Left lung (tissue), 10 donors: Measurements from ENCODE around the gene MAP3K5. TPM values are rescaled to one million over a fixed set of nuclear protein-coding genes. Genes with fewer than 3 reads are reported as not detected.
A peak's percentile ranks its signal among the peaks of the same experiment; 100 is the strongest.

ENCODE experiments used
- ATAC-seq: fragments of 200-7000 bp; cut with Tn5 transposase; one replicate; pipeline ENCODE4 v1.9.1; 2020; ENCODE audit warnings: moderate library complexity
- DNase-seq, 4 donors: peaks; one replicate each; pipeline ENCODE4 v3.0.0-alpha.2; 2013 to 2020
- H3K27ac ChIP-seq, 2 donors: fragments of 200-600 bp; sonication (generic) in 1 of 2; one replicate each; pipeline versions ENCODE4 v1.5.0 to v1.8.0; 2020 to 2021
- H3K27me3 ChIP-seq, 2 donors: fragments of 200-600 bp; sonication (generic) in 1 of 2; one replicate each; pipeline versions ENCODE4 v1.5.0 to v1.8.0; 2020 to 2021
- H3K36me3 ChIP-seq, 2 donors: fragments of 200-600 bp; sonication (generic) in 1 of 2; one replicate each; pipeline versions ENCODE4 v1.5.0 to v1.8.0; 2020 to 2021
- H3K4me1 ChIP-seq, 2 donors: fragments of 200-600 bp; one replicate each; pipeline ENCODE4 v1.8.0; 2021
- H3K4me3 ChIP-seq, 2 donors: fragments of 200-600 bp; sonication (generic) in 1 of 2; one replicate each; pipeline versions ENCODE4 v1.5.0 to v1.8.0; 2020 to 2021; ENCODE audit warnings: mild to moderate bottlenecking in 1 of 2
- H3K9me3 ChIP-seq, 2 donors: fragments of 200-600 bp; sonication (generic) in 1 of 2; one replicate each; pipeline versions ENCODE4 v1.5.0 to v1.8.0; 2020 to 2021
- intact Hi-C, 2 donors: fragments of 100-400 bp; cut with DNase I; formaldehyde crosslinking; loops; one replicate each; pipeline versions ENCODE4 v1.11.2 to v1.14.2; 2022
- polyA plus RNA-seq, 6 donors: library from polyadenylated mRNA; unstranded; fragments of 120-200 nt; gene quantifications; one replicate each; pipeline ENCODE4 v1.2.1, GENCODE V29; 2013; ENCODE audit not compliant: insufficient read length in 6 of 6
- total RNA-seq, 2 donors: library from RNA; stranded (reverse); fragmentation: NEBNext Ultra II Directional; extraction: Animal tissue kit (Norgen Biotek cat#: 25700); gene quantifications; one replicate each; pipeline ENCODE4 v1.2.1, GENCODE V29; 2021
- TF ChIP-seq, protein P1 (sequence below), 2 donors: fragments of 200-600 bp; sonication (generic) in 1 of 2; IDR thresholded peaks; one replicate each; pipeline versions ENCODE4 v1.5.0 to v1.8.0; 2021; ENCODE audit warnings: antibody characterized with exemption in 2 of 2
- donor health status: DM: no; HTN: yes; CAD: no.
- donor health status: DM: no; HTN: no; CAD: no.

The MAP3K5 gene
- total and polyA plus RNA-seq, 8 donors, result 6.3 to 27.7 (median 7.2) TPM

DNA sequence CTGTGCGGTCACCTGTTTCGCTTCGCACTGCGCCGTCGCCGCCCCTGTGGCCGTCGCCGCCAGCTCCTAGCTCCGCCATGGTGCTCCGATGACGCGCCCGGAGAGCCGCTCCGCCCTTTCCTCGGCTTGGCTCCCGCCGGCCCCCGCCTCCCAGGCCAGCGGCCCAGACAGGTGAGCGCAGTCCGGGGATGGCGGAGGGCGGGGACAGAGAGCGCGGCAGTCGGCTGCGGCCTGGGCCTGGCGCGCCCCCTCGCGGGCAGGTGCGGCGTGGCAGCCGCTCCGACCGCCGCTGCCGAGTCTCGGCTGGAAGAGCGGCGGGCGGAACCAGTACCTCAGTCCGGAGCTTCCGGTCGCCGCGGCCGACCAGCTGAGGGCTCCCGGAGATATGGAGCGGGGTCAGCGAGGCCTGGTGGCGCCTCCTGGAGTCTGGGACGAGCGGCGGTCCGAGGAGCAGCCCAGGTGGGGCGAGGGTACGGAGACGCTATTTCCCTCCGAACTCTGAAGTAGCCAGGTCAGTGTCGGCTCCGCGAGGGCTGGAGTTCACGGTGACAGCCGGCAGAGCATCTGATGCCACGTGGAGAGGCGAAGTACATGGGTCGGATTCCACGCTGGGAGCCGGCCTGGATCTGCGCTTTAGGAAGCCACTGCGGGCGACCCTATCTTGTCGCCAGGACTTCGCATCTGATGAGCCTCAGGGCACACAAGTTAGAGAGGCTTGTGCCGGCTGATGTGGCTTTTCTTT, 241.8 kb downstream of the MAP3K5 start, which contains the start of gene MAP7:
Gene MAP7 (minus strand): TSS at position 93 of the 742 bp plus-strand sequence. CDS start 14 bp downstream, at position 79.
- H3K27me3 ChIP-seq, result peaks cover 8 to 35% of the 10 kb centered on the region in 2 donors
- peaks cover 0 to 7% of the 10 kb centered on the region in 2 donors for H3K36me3 ChIP-seq
- TF ChIP-seq, protein P1, sequence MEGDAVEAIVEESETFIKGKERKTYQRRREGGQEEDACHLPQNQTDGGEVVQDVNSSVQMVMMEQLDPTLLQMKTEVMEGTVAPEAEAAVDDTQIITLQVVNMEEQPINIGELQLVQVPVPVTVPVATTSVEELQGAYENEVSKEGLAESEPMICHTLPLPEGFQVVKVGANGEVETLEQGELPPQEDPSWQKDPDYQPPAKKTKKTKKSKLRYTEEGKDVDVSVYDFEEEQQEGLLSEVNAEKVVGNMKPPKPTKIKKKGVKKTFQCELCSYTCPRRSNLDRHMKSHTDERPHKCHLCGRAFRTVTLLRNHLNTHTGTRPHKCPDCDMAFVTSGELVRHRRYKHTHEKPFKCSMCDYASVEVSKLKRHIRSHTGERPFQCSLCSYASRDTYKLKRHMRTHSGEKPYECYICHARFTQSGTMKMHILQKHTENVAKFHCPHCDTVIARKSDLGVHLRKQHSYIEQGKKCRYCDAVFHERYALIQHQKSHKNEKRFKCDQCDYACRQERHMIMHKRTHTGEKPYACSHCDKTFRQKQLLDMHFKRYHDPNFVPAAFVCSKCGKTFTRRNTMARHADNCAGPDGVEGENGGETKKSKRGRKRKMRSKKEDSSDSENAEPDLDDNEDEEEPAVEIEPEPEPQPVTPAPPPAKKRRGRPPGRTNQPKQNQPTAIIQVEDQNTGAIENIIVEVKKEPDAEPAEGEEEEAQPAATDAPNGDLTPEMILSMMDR (IDR thresholded peaks at IDR 0.05), result peak; percentile 90 to 95
- no peaks in the 10 kb centered on the region for H3K9me3 ChIP-seq
- DNase-seq, result peak in 3 of 4 donors; percentile 84 to 94 (median 86)
- H3K4me1 ChIP-seq, result peaks cover 4 to 19% of the 10 kb centered on the region in 2 donors
- ATAC-seq, result peak; percentile 97
- H3K27ac ChIP-seq, result peak within 1 kb of the TSS; percentile 48 to 66
- intact Hi-C loops, result no loop called here
- H3K4me3 ChIP-seq, result peak within 1 kb of the TSS; percentile 58 to 68

DNA sequence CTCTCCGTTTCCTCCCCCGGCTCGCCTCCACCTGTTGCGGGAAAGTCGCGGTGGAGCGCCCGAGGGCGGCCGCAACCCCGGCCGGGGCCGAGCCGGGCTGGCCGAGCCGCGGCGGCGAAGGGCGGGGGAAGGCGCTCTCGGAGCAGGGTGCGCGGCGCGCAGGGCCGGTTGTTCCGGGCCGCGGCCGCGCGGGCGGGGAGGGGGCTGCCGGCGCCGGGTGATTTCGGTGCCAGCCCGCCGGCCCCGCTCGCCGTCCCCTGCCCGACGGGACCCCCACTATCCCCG, 242.3 kb downstream of the MAP3K5 start:
- TF ChIP-seq, protein P1 (IDR thresholded peaks at IDR 0.05), result no peak
- H3K4me3 ChIP-seq, result peak overlapping the region; percentile 58 to 68
- peaks cover 4 to 19% of the 10 kb centered on the region in 2 donors for H3K4me1 ChIP-seq
- H3K27me3 ChIP-seq, result peaks cover 8 to 35% of the 10 kb centered on the region in 2 donors
- intact Hi-C loops, result no loop called here
- peaks cover 0 to 2% of the 10 kb centered on the region in 2 donors for H3K36me3 ChIP-seq
- no peaks in the 10 kb centered on the region for H3K9me3 ChIP-seq
- H3K27ac ChIP-seq, result peak overlapping the region; percentile 48 to 66
- ATAC-seq, result peak; percentile 71
- DNase-seq, result peak in 1 of 4 donors; percentile 34

DNA sequence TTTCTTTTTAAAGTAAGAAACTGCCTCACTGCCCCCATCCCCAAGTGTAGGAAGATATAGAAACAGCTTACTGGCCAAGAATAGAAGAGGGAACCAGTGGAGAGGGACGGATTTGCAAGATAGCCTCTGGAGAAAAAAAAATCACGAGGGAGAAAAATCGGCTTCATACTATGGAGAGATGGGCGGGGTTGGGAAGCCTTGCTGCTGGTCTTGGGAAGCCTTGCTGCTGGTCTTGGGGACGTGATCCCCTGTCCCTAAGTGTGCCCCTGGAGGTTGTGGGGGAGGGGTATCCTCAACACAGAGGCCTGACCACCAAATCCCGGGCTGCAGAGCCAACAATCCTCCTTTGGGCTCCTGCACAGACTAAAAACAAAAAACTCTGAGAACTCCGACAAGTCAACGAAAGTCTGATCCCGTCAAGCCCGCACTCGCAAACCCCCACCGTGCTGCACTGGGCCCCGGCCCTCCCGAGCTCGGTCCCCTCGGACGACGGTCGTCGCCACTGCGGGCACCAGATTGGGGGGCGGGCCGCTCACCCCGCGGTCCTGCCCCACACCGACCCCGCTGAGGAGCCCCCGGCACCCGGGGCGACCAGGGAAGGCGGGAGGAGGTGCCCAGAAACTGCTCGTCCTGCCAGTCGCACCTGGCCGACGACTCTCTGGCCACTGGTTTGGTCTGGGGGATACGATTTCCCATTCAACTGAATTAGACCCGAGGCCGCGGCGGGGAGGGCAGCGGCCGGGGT, 242.8 kb downstream of the MAP3K5 start:
- TF ChIP-seq, protein P1 (IDR thresholded peaks at IDR 0.05), result no peak
- H3K36me3 ChIP-seq, result no peaks in the 10 kb centered on the region
- DNase-seq, result peak in 2 of 4 donors; percentile 35 to 76
- ATAC-seq, result peak; percentile 9
- peak overlapping the region; percentile 58 to 68 for H3K4me3 ChIP-seq
- intact Hi-C loops, result no loop called here
- H3K27me3 ChIP-seq, result peaks cover 8 to 35% of the 10 kb centered on the region in 2 donors
- H3K9me3 ChIP-seq, result no peaks in the 10 kb centered on the region
- H3K27ac ChIP-seq, result peak overlapping the region; percentile 48 to 66
- peaks cover 4 to 19% of the 10 kb centered on the region in 2 donors for H3K4me1 ChIP-seq

DNA sequence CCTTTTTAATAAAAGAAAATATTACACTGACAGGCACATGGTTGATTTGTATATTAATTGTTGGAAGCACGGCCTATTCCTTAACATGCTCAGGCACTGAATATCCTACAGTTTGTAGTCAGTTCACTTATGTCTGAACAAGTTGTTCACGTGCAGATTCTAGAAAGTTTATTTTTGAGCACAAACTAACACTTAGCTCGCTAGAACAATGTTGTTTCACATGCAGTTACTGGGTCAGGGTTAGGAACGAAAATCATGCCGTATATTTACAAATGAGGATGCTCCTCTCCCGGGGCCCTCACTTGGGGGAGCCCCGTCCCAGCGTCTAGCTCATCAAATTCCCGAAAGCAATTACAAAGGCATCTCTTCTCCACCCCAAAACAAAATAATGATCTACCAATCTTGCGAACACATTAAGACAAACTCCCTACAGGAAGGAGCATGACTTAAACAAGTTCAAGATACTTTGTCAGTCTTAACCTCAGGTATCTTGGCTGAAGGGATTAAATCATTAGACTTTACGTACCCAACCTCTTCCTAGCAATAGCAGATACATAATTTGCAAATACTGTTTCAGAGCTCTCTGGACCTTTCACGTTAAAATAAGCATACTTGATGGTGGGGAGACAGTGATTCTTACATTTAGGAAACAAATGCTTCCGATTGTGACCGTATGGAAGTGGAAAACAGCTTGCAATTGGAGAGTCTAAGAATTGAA, 243.5 kb downstream of the MAP3K5 start:
- Histone ChIP-seq H3K9me3 (no peaks in the 10 kb centered on the region), H3K4me1 (peaks cover 4 to 19% of the 10 kb centered on the region in 2 donors), H3K36me3 (no peaks in the 10 kb centered on the region), H3K4me3 (peak overlapping the region; percentile 58 to 68), H3K27ac (no peak overlapping the region), H3K27me3 (peaks cover 8 to 35% of the 10 kb centered on the region in 2 donors)
- TF ChIP-seq, protein P1 (IDR thresholded peaks at IDR 0.05), result no peak
- no peak for DNase-seq
- no peak for ATAC-seq
- intact Hi-C loops, result no loop called here
